ENCODE results near the gene C19orf81.
A peak's percentile ranks its signal among the peaks of the same experiment; 100 is the strongest.

DNA sequence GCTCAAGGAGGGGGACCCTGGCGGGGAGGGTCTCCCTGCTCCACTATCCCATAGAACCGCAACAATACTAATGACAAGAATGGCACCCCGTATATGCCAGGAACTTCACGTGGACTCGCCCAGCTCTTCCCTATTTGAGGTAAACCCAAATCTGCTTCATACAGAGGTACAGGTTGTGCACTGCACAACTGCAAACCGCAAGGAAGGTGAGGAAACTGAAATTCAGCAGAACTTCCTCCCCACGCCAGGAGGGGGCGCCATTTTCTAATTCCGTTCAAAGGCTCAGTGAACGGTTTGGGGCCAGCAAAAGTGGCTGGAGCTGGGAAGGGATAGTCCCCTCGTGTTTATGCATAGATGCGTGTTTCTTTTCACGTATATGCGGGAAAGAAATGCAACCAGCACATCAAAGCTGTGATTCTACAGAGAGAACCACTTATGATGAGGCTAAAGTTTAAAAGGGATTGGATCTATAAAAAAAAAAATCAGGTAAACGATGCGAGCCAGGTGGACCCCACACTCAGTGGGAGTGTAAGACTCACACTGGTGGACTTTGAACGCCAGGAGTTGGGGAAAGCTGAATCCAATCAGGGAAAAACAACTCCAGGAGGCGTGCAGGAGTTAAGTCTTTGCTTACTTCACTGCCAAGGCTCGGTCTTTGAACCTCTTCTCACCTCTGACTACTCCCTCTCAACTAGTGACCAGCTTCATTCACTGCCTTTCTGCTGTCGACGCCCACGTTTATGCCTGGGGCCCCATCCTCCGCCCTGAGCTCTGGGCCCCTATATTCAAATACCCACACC is 20.3 kb downstream of the C19orf81 start:
- TF ChIP-seq POLR2AphosphoS5 (IDR thresholded peaks at IDR 0.05) (no peak), EZH2 (IDR thresholded peaks at IDR 0.05; ENCODE audit: borderline replicate concordance, insufficient read depth, low read length, poor library complexity, severe bottlenecking) (no peak), REST (IDR thresholded peaks at IDR 0.05; ENCODE audit: borderline replicate concordance) (no peak), MXI1 (conservative IDR thresholded peaks at IDR 0.05; ENCODE audit: poor library complexity, severe bottlenecking) (no peak), CTCF (IDR thresholded peaks at IDR 0.05; ENCODE audit: poor library complexity, severe bottlenecking) (peak; percentile 80), EP300 (conservative IDR thresholded peaks at IDR 0.05; ENCODE audit: poor library complexity, severe bottlenecking) (no peak)
